ENCODE data around the gene CCL20. TPM values are rescaled to one million over a fixed set of nuclear protein-coding genes. Genes with fewer than 3 reads are reported as not detected.

CCL20 gene
- total RNA-seq, 2 donors from 2014 or later, result 3.4 to 5.3 TPM

DNA sequence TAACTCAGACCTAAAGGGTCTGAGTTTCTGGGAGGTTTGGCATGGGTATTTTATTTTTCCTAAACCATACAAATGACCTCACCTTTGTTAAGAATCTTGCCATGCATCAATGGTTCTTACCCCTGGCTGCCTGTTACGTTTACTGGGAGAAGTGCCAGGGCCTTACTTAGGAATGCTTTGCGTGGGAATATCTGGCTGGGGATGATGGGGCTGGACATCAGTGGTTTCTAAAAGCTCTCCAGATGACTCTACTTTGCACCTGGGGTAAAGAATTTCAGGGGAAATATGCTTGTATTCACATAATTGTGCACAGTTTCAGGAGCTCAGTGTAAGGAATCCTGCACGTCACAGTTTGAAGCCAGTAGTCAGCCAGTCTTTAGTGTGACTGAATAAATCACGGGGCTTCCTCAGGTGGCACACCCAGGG is 39.6 kb downstream of the CCL20 start:
- H3K9me3 Mint-ChIP-seq, result peaks cover 0 to 5% of the 10 kb centered on the region in 2 donors
- no peaks in the 10 kb centered on the region for H3K36me3 Mint-ChIP-seq
- no peak overlapping the region for H3K27ac Mint-ChIP-seq
- ATAC-seq, result no peak
- DNase-seq (ENCODE audit: low spot score in 2 of 2), result no peak

DNA sequence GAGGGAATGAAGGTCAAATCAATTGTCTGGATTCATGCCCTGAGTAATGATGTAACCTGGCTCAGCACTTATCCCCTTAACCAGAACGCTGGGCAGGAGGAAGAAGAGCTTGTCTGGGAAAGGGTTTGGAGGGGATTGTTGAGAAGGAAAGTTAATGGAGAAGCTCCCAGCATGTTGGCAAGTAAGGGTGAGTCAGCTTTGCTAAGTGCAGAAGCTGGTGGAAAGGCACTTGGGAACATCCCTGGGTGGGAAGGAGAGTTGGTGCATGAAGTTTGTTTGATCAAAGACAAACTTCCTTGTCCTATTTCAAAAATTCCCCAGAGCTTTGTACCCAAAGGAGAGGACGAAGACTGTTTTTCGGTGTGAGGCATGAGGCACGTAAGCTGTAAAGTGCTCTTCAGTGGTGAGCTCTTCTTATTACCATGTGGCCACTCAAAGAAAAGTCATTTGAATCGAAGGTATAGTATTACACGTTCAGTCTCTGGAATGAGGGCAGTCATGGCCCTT is 40.2 kb downstream of the CCL20 start:
- Mint-ChIP-seq H3K9me3 (peaks cover 0 to 5% of the 10 kb centered on the region in 2 donors), H3K36me3 (no peaks in the 10 kb centered on the region), H3K27ac (no peak overlapping the region)
- no peak for ATAC-seq
- DNase-seq (ENCODE audit: low spot score in 2 of 2), result no peak

DNA sequence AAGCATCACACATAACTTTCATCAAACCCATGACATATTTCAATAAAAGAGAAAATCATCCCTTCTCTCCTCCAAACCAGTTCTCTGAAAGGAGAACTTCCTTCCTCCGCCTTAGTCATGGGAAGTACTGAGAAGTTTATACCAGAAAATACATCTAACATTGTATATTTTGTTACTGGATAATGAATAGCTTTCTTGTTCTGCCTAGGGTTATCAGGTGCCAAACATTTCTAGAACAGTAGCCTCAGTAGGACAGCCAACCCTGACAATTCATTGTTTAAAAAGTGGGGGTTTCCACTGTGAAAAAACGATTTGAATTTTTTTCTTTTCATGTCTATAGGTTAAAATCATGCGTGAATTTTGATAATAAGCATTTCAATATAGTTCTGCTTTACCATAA is 41.8 kb downstream of the CCL20 start:
- ATAC-seq (no peak), DNase-seq (ENCODE audit: low spot score in 2 of 2) (no peak)
- Mint-ChIP-seq H3K36me3 (no peaks in the 10 kb centered on the region), H3K27ac (no peak overlapping the region), H3K9me3 (peaks cover 0 to 5% of the 10 kb centered on the region in 2 donors)

DNA sequence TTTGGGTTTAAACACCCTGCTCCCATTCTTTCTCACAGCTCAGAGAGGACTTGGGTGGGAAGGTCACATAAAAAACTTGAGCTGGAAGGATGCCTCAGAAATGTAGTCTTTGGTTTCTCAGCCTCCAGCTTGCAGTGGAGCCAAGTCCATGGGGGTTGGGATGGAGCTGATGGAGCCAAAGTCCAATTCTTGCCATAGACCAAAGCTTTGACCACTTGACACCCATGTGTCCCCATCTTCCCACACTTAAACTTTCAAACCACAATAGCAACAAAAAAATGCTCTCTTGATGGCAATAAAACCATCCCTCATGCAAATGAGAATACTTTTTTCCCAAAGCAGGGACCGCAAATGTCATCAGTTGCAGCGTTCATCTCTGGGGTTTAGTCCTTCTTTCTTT is 43.1 kb downstream of the CCL20 start:
- ATAC-seq (no peak), DNase-seq (ENCODE audit: low spot score in 2 of 2) (no peak)
- H3K9me3 Mint-ChIP-seq, result no peaks in the 10 kb centered on the region
- H3K27ac Mint-ChIP-seq, result no peak overlapping the region
- H3K36me3 Mint-ChIP-seq, result no peaks in the 10 kb centered on the region

DNA sequence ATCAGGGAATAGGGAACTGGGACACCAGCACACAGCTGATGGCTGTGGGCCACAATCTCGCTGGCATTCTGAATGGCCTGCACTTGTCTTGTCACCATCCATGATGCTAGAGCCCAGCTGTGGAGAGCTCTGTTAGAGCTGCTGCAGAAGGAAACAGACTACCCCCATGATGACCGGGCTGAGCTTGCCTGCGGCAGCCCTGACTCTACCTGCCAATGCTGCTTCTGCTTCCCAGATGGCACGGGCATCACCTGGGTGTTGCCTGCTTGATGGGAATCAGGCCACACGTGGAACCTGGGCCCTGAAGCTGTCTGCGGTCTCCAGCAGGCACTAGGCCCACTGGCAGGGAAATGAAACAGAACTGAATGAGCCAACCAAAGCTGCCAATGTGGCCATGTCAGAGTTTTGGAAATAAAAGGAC is 46.6 kb downstream of the CCL20 start:
- Mint-ChIP-seq H3K36me3 (no peaks in the 10 kb centered on the region), H3K9me3 (no peaks in the 10 kb centered on the region), H3K27ac (no peak overlapping the region)
- DNase-seq (ENCODE audit: low spot score in 2 of 2) (no peak), ATAC-seq (no peak)

DNA sequence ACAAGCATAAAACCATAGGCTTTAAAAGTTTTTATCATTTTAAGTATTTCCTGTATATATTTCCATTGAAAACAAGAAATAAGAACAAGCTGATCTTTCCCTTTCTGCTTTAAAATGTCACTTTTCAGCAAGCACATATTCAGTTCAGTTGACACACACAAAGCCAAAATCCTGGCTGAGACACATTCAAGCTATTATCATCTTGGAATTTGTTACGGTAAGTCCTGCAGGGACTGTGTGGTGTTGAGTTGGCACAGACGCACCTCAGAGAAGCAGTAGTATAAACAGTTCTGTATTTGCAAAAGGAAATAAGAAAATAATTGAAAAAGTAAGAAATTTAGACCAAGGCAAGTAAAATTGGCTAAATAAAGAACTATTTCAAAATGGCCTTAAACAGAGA is 47.4 kb downstream of the CCL20 start:
- ATAC-seq (no peak), DNase-seq (ENCODE audit: low spot score in 2 of 2) (no peak)
- no peak overlapping the region for H3K27ac Mint-ChIP-seq
- no peaks in the 10 kb centered on the region for H3K36me3 Mint-ChIP-seq
- H3K9me3 Mint-ChIP-seq, result no peaks in the 10 kb centered on the region

DNA sequence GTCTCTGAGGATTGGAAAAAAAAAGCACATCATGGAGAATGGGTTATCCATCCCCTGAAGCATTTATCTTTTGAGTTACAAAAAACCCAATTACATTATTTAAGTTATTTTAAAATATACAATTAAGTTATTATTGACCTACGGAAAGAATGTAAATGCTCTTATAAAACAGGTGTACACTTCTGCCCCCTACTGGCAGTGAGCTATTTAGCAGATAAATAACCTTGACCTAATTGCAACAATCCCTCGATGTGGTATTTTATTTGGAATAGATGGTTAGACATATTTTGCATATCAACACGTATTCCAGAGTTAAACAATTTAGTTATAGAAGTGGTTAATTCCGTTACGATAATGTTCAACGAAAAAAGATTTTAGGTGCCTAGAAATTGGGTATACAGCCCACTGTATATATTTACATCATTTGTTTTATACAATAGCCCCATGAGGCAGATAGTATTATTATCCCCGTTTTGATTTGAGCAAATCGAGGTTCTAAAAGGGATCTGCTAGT is 48.6 kb downstream of the CCL20 start:
- Mint-ChIP-seq H3K36me3 (no peaks in the 10 kb centered on the region), H3K27ac (no peak overlapping the region), H3K9me3 (no peaks in the 10 kb centered on the region)
- DNase-seq (ENCODE audit: low spot score in 2 of 2) (peak in 1 of 2 donors; percentile 33), ATAC-seq (no peak)

DNA sequence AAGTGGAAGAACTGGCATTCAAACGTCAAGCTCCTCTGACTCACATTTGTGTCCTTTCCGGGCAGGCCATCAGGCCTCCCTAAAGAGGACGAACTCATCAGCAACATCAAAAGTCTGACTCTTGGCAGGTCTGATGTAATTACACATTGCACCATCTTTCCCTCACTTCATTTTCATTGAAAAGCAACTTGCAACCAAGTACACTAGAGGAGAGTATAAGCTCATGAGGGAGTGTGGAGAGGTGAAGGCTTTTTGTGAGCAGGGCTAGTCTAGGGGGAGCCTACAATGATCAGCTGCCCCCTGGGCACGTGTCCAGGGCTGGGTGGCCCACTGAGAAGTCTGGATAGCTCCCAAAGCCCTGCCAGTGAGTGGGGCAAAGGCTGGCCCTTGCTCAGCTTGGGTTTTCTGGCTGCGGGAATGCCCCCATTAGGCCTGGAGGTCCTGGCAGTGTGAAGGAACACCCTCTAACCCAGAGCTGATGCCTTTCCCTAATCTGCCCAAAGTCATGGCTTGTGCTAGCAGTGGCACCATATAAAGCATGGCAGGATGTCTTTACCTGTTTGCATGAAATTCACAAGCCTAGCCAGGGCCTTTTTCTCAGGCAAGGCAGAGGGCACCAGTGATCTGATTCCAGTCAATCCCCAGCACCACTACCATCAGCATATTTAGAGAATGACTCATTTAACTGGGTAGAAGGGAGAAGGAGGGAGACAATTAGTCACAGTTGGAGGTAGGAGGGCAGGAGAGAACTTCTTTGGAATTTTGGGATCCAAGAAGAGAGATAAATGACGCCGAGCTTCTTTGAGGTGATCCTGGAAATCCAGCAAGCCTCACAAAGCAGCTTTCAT is 49.3 kb downstream of the CCL20 start:
- Mint-ChIP-seq H3K27ac (no peak overlapping the region), H3K9me3 (no peaks in the 10 kb centered on the region), H3K36me3 (no peaks in the 10 kb centered on the region)
- ATAC-seq, result no peak
- DNase-seq (ENCODE audit: low spot score in 2 of 2), result no peak

DNA sequence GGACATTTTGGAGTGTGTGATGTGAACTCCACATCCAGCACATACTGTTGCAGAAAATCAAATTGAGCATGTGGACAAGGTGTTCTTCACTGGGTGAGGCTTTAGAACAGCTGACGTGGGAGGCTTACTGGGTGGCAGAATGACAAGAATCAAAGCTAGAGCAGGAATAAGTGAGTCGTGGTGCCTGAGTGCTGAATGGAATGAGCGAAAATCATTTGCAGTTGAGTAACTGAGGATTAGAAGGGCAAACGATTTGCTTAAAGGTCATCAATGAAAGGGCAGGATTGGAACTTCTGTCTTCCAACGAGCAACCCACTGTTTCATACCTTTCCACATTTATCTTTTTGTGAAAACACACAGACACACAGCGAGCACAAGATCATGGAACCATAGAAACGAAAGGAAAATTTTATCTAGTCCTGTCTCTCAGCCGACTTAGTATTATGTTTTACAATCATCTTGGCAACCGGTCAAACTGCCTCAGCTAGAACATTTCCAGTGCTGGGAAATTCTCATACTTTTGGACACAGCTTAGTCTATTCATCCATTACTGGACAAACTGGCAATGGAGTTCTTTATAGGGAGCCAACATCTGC is 50.6 kb downstream of the CCL20 start:
- Mint-ChIP-seq H3K9me3 (no peaks in the 10 kb centered on the region), H3K36me3 (no peaks in the 10 kb centered on the region), H3K27ac (no peak overlapping the region)
- no peak for DNase-seq (ENCODE audit: low spot score in 2 of 2)
- no peak for ATAC-seq

DNA sequence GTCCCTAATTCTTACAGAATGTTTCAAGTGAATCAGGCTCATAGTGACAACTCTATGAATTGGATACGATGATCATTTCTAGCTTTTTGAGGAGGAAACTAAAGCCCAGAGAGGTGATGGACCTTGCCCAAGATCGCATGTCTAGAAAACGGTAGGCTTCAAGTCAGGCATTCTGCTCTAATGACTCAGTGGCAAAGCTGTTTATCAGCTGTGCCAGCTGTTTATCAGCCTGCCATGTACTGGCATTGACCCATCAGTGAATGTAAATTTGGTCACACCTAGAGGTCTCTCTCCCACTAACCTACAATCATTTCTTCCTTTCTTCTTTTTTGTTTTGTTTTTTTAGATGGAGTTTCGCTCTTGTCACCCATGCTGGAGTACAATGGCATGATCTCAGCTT is 51.6 kb downstream of the CCL20 start:
- no peak for DNase-seq (ENCODE audit: low spot score in 2 of 2)
- H3K9me3 Mint-ChIP-seq, result no peaks in the 10 kb centered on the region
- ATAC-seq, result no peak
- no peak overlapping the region for H3K27ac Mint-ChIP-seq
- H3K36me3 Mint-ChIP-seq, result no peaks in the 10 kb centered on the region

Other genes with a start within 250 kb of the CCL20 start
- gene SCYGR2, start 214.9 kb upstream of the CCL20 start, total RNA-seq, result not detected
- not detected for gene SCYGR3, start 199.0 kb upstream of the CCL20 start, total RNA-seq
- not detected for gene SCYGR4, start 196.3 kb upstream of the CCL20 start, total RNA-seq
- not detected for gene SCYGR5, start 147.0 kb upstream of the CCL20 start, total RNA-seq
- gene SLC19A3, start 95.8 kb upstream of the CCL20 start, total RNA-seq, result not detected
- gene SCYGR6, start 89.1 kb upstream of the CCL20 start, total RNA-seq, result not detected
- gene SCYGR7, start 85.5 kb upstream of the CCL20 start, total RNA-seq, result not detected
- not detected for gene SCYGR8, start 67.9 kb upstream of the CCL20 start, total RNA-seq
- gene DAW1, start 57.8 kb downstream of the CCL20 start, total RNA-seq, result not detected

Measured in activated naive CD4-positive, alpha-beta T cell treated with anti-CD3 and anti-CD28 coated beads, Interleukin-2, amount 50 U/mL, for 72 hours (primary cell).